Left lung (tissue), 10 donors: Measurements from ENCODE around the gene CD3G. TPM values are rescaled to one million over a fixed set of nuclear protein-coding genes. Genes with fewer than 3 reads are reported as not detected.

Experiments used
- ATAC-seq: fragments of 200-7000 bp; cut with Tn5 transposase; one replicate; pipeline ENCODE4 v1.9.1; 2020; ENCODE audit warnings: moderate library complexity
- DNase-seq, 4 donors: peaks; one replicate each; pipeline ENCODE4 v3.0.0-alpha.2; 2013 to 2020
- H3K27ac ChIP-seq, 2 donors: fragments of 200-600 bp; sonication (generic) in 1 of 2; one replicate each; pipeline versions ENCODE4 v1.5.0 to v1.8.0; 2020 to 2021
- H3K27me3 ChIP-seq, 2 donors: fragments of 200-600 bp; sonication (generic) in 1 of 2; one replicate each; pipeline versions ENCODE4 v1.5.0 to v1.8.0; 2020 to 2021
- H3K36me3 ChIP-seq, 2 donors: fragments of 200-600 bp; sonication (generic) in 1 of 2; one replicate each; pipeline versions ENCODE4 v1.5.0 to v1.8.0; 2020 to 2021
- H3K4me1 ChIP-seq, 2 donors: fragments of 200-600 bp; one replicate each; pipeline ENCODE4 v1.8.0; 2021
- H3K4me3 ChIP-seq, 2 donors: fragments of 200-600 bp; sonication (generic) in 1 of 2; one replicate each; pipeline versions ENCODE4 v1.5.0 to v1.8.0; 2020 to 2021; ENCODE audit warnings: mild to moderate bottlenecking in 1 of 2
- H3K9me3 ChIP-seq, 2 donors: fragments of 200-600 bp; sonication (generic) in 1 of 2; one replicate each; pipeline versions ENCODE4 v1.5.0 to v1.8.0; 2020 to 2021
- CTCF ChIP-seq, 2 donors: fragments of 200-600 bp; sonication (generic) in 1 of 2; IDR thresholded peaks; one replicate each; pipeline versions ENCODE4 v1.5.0 to v1.8.0; 2021; ENCODE audit warnings: antibody characterized with exemption in 2 of 2
- intact Hi-C, 2 donors: fragments of 100-400 bp; cut with DNase I; formaldehyde crosslinking; loops; one replicate each; pipeline versions ENCODE4 v1.11.2 to v1.14.2; 2022
- polyA plus RNA-seq, 6 donors: library from polyadenylated mRNA; unstranded; fragments of 120-200 nt; gene quantifications; one replicate each; pipeline ENCODE4 v1.2.1, GENCODE V29; 2013; ENCODE audit not compliant: insufficient read length in 6 of 6
- total RNA-seq, 2 donors: library from RNA; stranded (reverse); fragmentation: NEBNext Ultra II Directional; extraction: Animal tissue kit (Norgen Biotek cat#: 25700); gene quantifications; one replicate each; pipeline ENCODE4 v1.2.1, GENCODE V29; 2021
- donor health status: DM: no; HTN: yes; CAD: no.
- donor health status: DM: no; HTN: no; CAD: no.

CD3G gene
- total and polyA plus RNA-seq, 8 donors: 0.43 to 3.8 (median 0.99) TPM

- H3K27me3 ChIP-seq: no peaks in the 10 kb centered on the region
- intact Hi-C loops: loop anchor here in 1 of 2 donors (10.0 kb wide), 2 partner anchors 155 to 215 kb away; no protein-coding TSS in a partner anchor
- DNase-seq (peak; percentile 93 to 96 (median 96)), ATAC-seq (peak; percentile 95)
- peak within 1 kb of the TSS; percentile 70 to 71 for H3K4me3 ChIP-seq
- no peaks in the 10 kb centered on the region for H3K9me3 ChIP-seq
- no peaks in the 10 kb centered on the region for H3K36me3 ChIP-seq
- peaks cover 6 to 32% of the 10 kb centered on the region in 2 donors for H3K4me1 ChIP-seq
- no peak for TF ChIP-seq CTCF (IDR thresholded peaks at IDR 0.05)
- peak within 1 kb of the TSS; percentile 29 to 73 for H3K27ac ChIP-seq
Observed at GRCh38 chr11:118359295-118359958, 15.3 kb downstream of the CD3G start, which contains the start of gene UBE4A. TSS of gene UBE4A (plus strand) at chr11:118359600. CDS start at chr11:118365081, 5,481 bp downstream.

- H3K9me3 ChIP-seq: no peaks in the 10 kb centered on the region
- no peak for DNase-seq
- TF ChIP-seq CTCF (IDR thresholded peaks at IDR 0.05): no peak
- H3K4me1 ChIP-seq: peaks cover 5 to 29% of the 10 kb centered on the region in 2 donors
- no peak overlapping the region for H3K27ac ChIP-seq
- no peak overlapping the region for H3K4me3 ChIP-seq
- ATAC-seq: no peak
- H3K27me3 ChIP-seq: no peaks in the 10 kb centered on the region
- peaks cover 0 to 54% of the 10 kb centered on the region in 2 donors for H3K36me3 ChIP-seq
- intact Hi-C loops: no loop called here
Observed at GRCh38 chr11:118364956-118365615, 20.9 kb downstream of the CD3G start.

GRCh38 chr11:118366287-118366686 lies 22.1 kb downstream of the CD3G start:
- intact Hi-C loops: no loop called here
- Histone ChIP-seq H3K36me3 (peaks cover 0 to 66% of the 10 kb centered on the region in 2 donors), H3K4me3 (no peak overlapping the region), H3K4me1 (peaks cover 0 to 17% of the 10 kb centered on the region in 2 donors), H3K27ac (no peak overlapping the region), H3K9me3 (no peaks in the 10 kb centered on the region), H3K27me3 (no peaks in the 10 kb centered on the region)
- ATAC-seq (no peak), DNase-seq (no peak)
- no peak for TF ChIP-seq CTCF (IDR thresholded peaks at IDR 0.05)

- no peak for TF ChIP-seq CTCF (IDR thresholded peaks at IDR 0.05)
- no peaks in the 10 kb centered on the region for H3K9me3 ChIP-seq
- no peaks in the 10 kb centered on the region for H3K27me3 ChIP-seq
- H3K4me1 ChIP-seq: no peaks in the 10 kb centered on the region
- H3K4me3 ChIP-seq: no peak overlapping the region
- ATAC-seq: no peak
- H3K36me3 ChIP-seq: peaks cover 0 to 100% of the 10 kb centered on the region in 2 donors
- no peak for DNase-seq
- intact Hi-C loops: no loop called here
- H3K27ac ChIP-seq: no peak overlapping the region
Observed at GRCh38 chr11:118370774-118371173, 26.6 kb downstream of the CD3G start.

- H3K27ac ChIP-seq: no peak overlapping the region
- no peak for TF ChIP-seq CTCF (IDR thresholded peaks at IDR 0.05)
- ATAC-seq (no peak), DNase-seq (no peak)
- no peaks in the 10 kb centered on the region for H3K9me3 ChIP-seq
- no peaks in the 10 kb centered on the region for H3K27me3 ChIP-seq
- intact Hi-C loops: no loop called here
- no peak overlapping the region for H3K4me3 ChIP-seq
- peaks cover 0 to 100% of the 10 kb centered on the region in 2 donors for H3K36me3 ChIP-seq
- H3K4me1 ChIP-seq: no peaks in the 10 kb centered on the region
Observed at GRCh38 chr11:118373263-118373662, 29.1 kb downstream of the CD3G start.
